Common myeloid progenitor, CD34-positive (primary cell): ENCODE data around the gene ZFP1. TPM values are rescaled to one million over a fixed set of nuclear protein-coding genes. Genes with fewer than 3 reads are reported as not detected.

Experiments used
- CTCF ChIA-PET: fragments of 350-600 bp; sonication (Branson Sonifier 250); formaldehyde crosslinking; loops from one replicate; lab custom pipeline; 2021; ENCODE audit warnings: antibody characterized with exemption; lab: Charles Lee
- POLR2A ChIA-PET: fragments of 350-600 bp; sonication (Branson Sonifier 250); formaldehyde crosslinking; loops from one replicate; lab custom pipeline; 2021; ENCODE audit warnings: antibody characterized with exemption; lab: Charles Lee
- DNase-seq, 3 donors: peaks; one replicate each; pipeline versions ENCODE4 v3.0.0 to v3.0.0-alpha.2; 2013
- H3K27ac ChIP-seq, 2 experiments: 1 replicate in 1 of 2; 2 replicates in 1 of 2; pipeline ENCODE4 v1.7.0; 2013; ENCODE audit warnings: inconsistent platforms in 2 of 2, low read length in 2 of 2, mild to moderate bottlenecking in 2 of 2, low read depth in 1 of 2, moderate library complexity in 1 of 2; ENCODE audit not compliant: severe bottlenecking in 2 of 2, insufficient read depth in 1 of 2, poor library complexity in 1 of 2
- H3K27me3 ChIP-seq, 5 experiments: replicated peaks in 2 of 5; 1 replicate in 3 of 5; 2 replicates in 2 of 5; pipeline versions ENCODE4 v1.6.1 to v1.7.0; 2013; ENCODE audit warnings: low read length in 4 of 5, mild to moderate bottlenecking in 2 of 5, moderate library complexity in 2 of 5, inconsistent platforms in 1 of 5; ENCODE audit not compliant: insufficient read depth in 5 of 5, control insufficient read depth in 4 of 5
- H3K36me3 ChIP-seq, 4 experiments: 1 replicate in 2 of 4; 2 replicates in 2 of 4; pipeline versions ENCODE4 v1.6.1 to v1.7.0; 2013; ENCODE audit warnings: low read length in 3 of 4, control low read depth in 1 of 4, mild to moderate bottlenecking in 1 of 4; ENCODE audit not compliant: control insufficient read depth in 4 of 4, insufficient read depth in 4 of 4
- H3K4me1 ChIP-seq, 4 experiments: 1 replicate in 3 of 4; 2 replicates in 1 of 4; pipeline versions ENCODE4 v1.6.1 to v1.7.1; 2013; ENCODE audit warnings: low read length in 3 of 4, mild to moderate bottlenecking in 3 of 4, control low read depth in 1 of 4, inconsistent platforms in 1 of 4, moderate library complexity in 1 of 4; ENCODE audit not compliant: control insufficient read depth in 4 of 4, insufficient read depth in 4 of 4; ENCODE audit errors: control extremely low read depth in 1 of 4
- H3K4me3 ChIP-seq, 7 experiments: 1 replicate in 4 of 7; 2 replicates in 3 of 7; pipeline versions ENCODE4 v1.5.1 to v1.7.0; 2013; ENCODE audit warnings: mild to moderate bottlenecking in 7 of 7, low read length in 6 of 7, moderate library complexity in 6 of 7, inconsistent platforms in 2 of 7, low read depth in 2 of 7, control low read depth in 1 of 7; ENCODE audit not compliant: insufficient read depth in 4 of 7, control insufficient read depth in 1 of 7; ENCODE audit errors: extremely low read depth in 1 of 7
- H3K9me3 ChIP-seq, 5 experiments: 1 replicate in 4 of 5; 2 replicates in 1 of 5; pipeline versions ENCODE4 v1.6.1 to v1.7.1; 2013; ENCODE audit warnings: low read length in 4 of 5, mild to moderate bottlenecking in 2 of 5, inconsistent platforms in 1 of 5, low read depth in 1 of 5, moderate library complexity in 1 of 5; ENCODE audit not compliant: control insufficient read depth in 4 of 5, insufficient read depth in 2 of 5; ENCODE audit errors: control extremely low read depth in 1 of 5
- WGBS: methylation state at CpG from one replicate; pipeline ENCODE4 v1.1.5; 2013; ENCODE audit not compliant: insufficient coverage; 5-methylcytosine and 5-hydroxymethylcytosine counted together
- polyA plus RNA-seq: library from polyadenylated mRNA; unstranded; fragments of 120-200 nt; gene quantifications from one replicate; pipeline ENCODE4 v1.2.1, GENCODE V29; 2013

The ZFP1 gene
- polyA plus RNA-seq = 9.3 TPM

- peak within 1 kb of the TSS; percentile 94 to 97 (median 97) for H3K4me3 ChIP-seq
- H3K27ac ChIP-seq = peak within 1 kb of the TSS in 1 of 2 experiments; percentile 83
- ChIA-PET POLR2A (no interaction called here), CTCF (interaction anchor here (1.1 kb wide), 1 partner anchor 37 kb away, joined by 6 read pairs; no protein-coding TSS in a partner anchor)
- peak; percentile 92 to 95 (median 94) for DNase-seq
- peaks cover 6 to 27% (median 18%) of the 10 kb centered on the region in 5 experiments for H3K9me3 ChIP-seq
- H3K4me1 ChIP-seq = peaks cover 0 to 8% (median 3%) of the 10 kb centered on the region in 4 experiments
- no peaks in the 10 kb centered on the region for H3K27me3 ChIP-seq
- under 1% methylated on average over 53 of the region's 93 CpGs for WGBS
- peaks cover 1 to 14% (median 11%) of the 10 kb centered on the region in 4 experiments for H3K36me3 ChIP-seq
Observed at GRCh38 chr16:75148311-75149195, at the start of gene ZFP1. Gene ZFP1, plus strand, starts transcription at chr16:75148524. Its CDS starts 4,428 bp downstream, at chr16:75152952.

- 58% methylated on average over 5 of the region's 8 CpGs for WGBS
- ChIA-PET CTCF (interaction anchor here (0.7 to 7.8 kb wide), 15 partner anchors 12 to 101 kb away, joined by 3 to 88 read pairs (median 4); partner anchors contain the start of gene ZNRF1), POLR2A (interaction anchor here (0.9 to 2.6 kb wide), 4 partner anchors 10 to 34 kb away, joined by 4 to 11 read pairs (median 5); no protein-coding TSS in a partner anchor)
- Histone ChIP-seq H3K36me3 (peaks cover 0 to 61% (median 24%) of the 10 kb centered on the region in 4 experiments), H3K9me3 (no peaks in the 10 kb centered on the region), H3K4me3 (peak overlapping the region in 3 of 7 experiments; percentile 8 to 24 (median 19)), H3K4me1 (peaks cover 3 to 90% (median 74%) of the 10 kb centered on the region in 4 experiments), H3K27ac (no peak overlapping the region), H3K27me3 (no peaks in the 10 kb centered on the region)
- DNase-seq = no peak
Observed at GRCh38 chr16:75099075-75099667, 49.2 kb upstream of the ZFP1 start.

DNA sequence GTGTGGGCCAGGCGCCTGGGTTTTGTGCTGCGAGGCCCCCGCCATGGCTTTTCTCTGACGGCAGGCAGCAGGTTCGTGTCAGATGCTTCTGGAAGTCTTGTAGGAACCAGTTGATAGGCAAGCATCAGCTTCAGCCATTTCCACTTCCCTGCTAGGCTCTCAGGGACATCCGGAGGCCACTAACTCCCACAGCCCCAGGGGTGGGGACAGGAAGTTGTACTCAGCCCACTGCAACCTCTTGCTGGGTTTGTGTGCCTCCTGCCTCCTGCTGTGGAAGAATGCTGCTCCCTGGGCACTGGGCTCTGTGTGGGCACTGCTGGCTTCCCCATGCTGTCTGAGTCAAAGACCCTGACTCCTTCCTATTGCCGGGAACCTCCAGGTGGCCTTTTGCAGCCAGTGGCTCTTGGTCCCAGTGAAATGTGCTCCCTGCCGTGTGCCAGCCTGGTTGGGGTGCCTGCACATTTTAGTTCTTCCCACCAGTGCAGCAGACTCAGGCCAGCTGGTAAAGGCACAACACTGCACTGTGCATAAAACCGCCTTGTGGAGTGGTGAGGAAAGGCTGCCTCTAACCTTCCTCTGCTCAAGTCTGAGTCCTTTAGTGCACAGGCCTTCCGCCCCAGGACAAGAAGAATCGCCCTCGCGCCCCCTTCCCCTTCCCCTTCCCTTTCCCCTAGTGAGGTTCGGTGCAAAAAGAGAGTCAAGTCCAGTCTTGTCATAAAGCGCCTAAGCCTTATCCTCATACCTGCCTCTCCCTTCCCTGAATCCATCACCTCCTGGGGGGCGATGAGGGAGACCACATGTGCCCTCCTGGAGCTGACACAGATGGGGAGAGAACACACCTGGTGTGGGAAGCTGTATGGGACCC lies 48.4 kb upstream of the ZFP1 start:
- peak overlapping the region in 4 of 7 experiments; percentile 8 to 30 (median 22) for H3K4me3 ChIP-seq
- peaks cover 5 to 90% (median 79%) of the 10 kb centered on the region in 4 experiments for H3K4me1 ChIP-seq
- DNase-seq = peak in 2 of 3 donors; percentile 60 to 62
- ChIA-PET POLR2A (interaction anchor here (1.3 to 2.6 kb wide), 3 partner anchors 9 to 25 kb away, joined by 4 to 11 read pairs (median 6); no protein-coding TSS in a partner anchor), CTCF (interaction anchor here (0.7 to 7.8 kb wide), 13 partner anchors 11 to 102 kb away, joined by 3 to 88 read pairs (median 5); partner anchors contain the start of gene ZNRF1)
- no peaks in the 10 kb centered on the region for H3K27me3 ChIP-seq
- H3K36me3 ChIP-seq = peaks cover 0 to 61% (median 21%) of the 10 kb centered on the region in 4 experiments
- peak overlapping the region in 1 of 2 experiments; percentile 15 for H3K27ac ChIP-seq
- WGBS = 23% methylated on average over 13 of the region's 16 CpGs
- H3K9me3 ChIP-seq = no peaks in the 10 kb centered on the region

DNA sequence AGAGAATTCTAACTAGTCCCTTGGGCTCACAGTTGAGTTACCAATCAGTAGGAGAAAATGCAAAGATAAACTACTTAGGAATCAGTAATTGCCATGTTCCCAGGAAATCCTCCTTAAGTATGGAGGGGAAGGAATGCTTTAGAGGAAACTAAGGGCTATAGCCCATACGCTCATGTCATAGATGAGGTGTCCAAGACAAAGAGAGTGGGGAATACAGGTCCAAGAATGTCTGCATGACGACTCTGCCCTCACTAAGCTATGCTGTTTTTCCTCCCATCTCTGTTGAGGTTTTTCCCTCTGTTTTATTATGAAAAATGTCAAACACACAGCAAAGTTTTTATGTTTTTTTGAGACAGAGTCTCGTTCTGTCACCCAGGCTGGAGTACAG lies 47.7 kb upstream of the ZFP1 start:
- ChIA-PET POLR2A (interaction anchor here (0.6 to 2.6 kb wide), 2 partner anchors 11 to 99 kb away, joined by 3 to 11 read pairs; no protein-coding TSS in a partner anchor), CTCF (interaction anchor here (1.2 to 7.8 kb wide), 6 partner anchors 10 to 108 kb away, joined by 3 to 88 read pairs (median 10); no protein-coding TSS in a partner anchor)
- no peak for DNase-seq
- no peaks in the 10 kb centered on the region for H3K9me3 ChIP-seq
- no peaks in the 10 kb centered on the region for H3K27me3 ChIP-seq
- peaks cover 10 to 90% (median 79%) of the 10 kb centered on the region in 4 experiments for H3K4me1 ChIP-seq
- H3K27ac ChIP-seq = no peak overlapping the region
- 86% methylated on average over 2 of the region's 3 CpGs for WGBS
- H3K4me3 ChIP-seq = peak overlapping the region in 2 of 7 experiments; percentile 19 to 24
- peaks cover 0 to 61% (median 19%) of the 10 kb centered on the region in 4 experiments for H3K36me3 ChIP-seq

GRCh38 chr16:75101635-75102034 lies 46.7 kb upstream of the ZFP1 start:
- 100% methylated on average over 3 of the region's 3 CpGs for WGBS
- no peak overlapping the region for H3K27ac ChIP-seq
- no peaks in the 10 kb centered on the region for H3K9me3 ChIP-seq
- ChIA-PET POLR2A (no interaction called here), CTCF (interaction anchor here (1.2 to 7.8 kb wide), 4 partner anchors 9 to 109 kb away, joined by 3 to 88 read pairs (median 44); no protein-coding TSS in a partner anchor)
- H3K4me3 ChIP-seq = no peak overlapping the region
- no peaks in the 10 kb centered on the region for H3K27me3 ChIP-seq
- no peak for DNase-seq
- peaks cover 0 to 61% (median 27%) of the 10 kb centered on the region in 4 experiments for H3K36me3 ChIP-seq
- H3K4me1 ChIP-seq = peaks cover 10 to 90% (median 79%) of the 10 kb centered on the region in 4 experiments

GRCh38 chr16:75102595-75102994 lies 45.7 kb upstream of the ZFP1 start:
- DNase-seq = no peak
- no peaks in the 10 kb centered on the region for H3K9me3 ChIP-seq
- H3K4me3 ChIP-seq = no peak overlapping the region
- no peak overlapping the region for H3K27ac ChIP-seq
- peaks cover 0 to 63% (median 34%) of the 10 kb centered on the region in 4 experiments for H3K36me3 ChIP-seq
- WGBS = 95% methylated on average over 9 of the region's 9 CpGs
- H3K27me3 ChIP-seq = no peaks in the 10 kb centered on the region
- CTCF ChIA-PET = interaction anchor here (0.5 to 7.8 kb wide), 4 partner anchors 8 to 31 kb away, joined by 4 to 88 read pairs (median 44); no protein-coding TSS in a partner anchor
- peaks cover 10 to 90% (median 79%) of the 10 kb centered on the region in 4 experiments for H3K4me1 ChIP-seq
- POLR2A ChIA-PET = no interaction called here
